Kidney (tissue), 14 donors: Measurements from ENCODE around the gene ARHGAP11A. TPM values are rescaled to one million over a fixed set of nuclear protein-coding genes. Genes with fewer than 3 reads are reported as not detected.

Experiments
- DNase-seq, 5 donors: peaks; one replicate each; pipeline ENCODE4 v3.0.0-alpha.2; 2013 to 2020
- FAIRE-seq: peaks from 2 replicates; lab custom pipeline; 2012; peaks lifted over from hg19 to GRCh38; lab: Jason Lieb, UNC
- H3K27ac ChIP-seq, 2 donors: one replicate each; pipeline ENCODE4 v1.7.0; 2013; ENCODE audit warnings: low read depth in 2 of 2, low read length in 2 of 2, inconsistent platforms in 1 of 2
- H3K27me3 ChIP-seq: one replicate; pipeline ENCODE4 v1.7.1; 2013; ENCODE audit warnings: low read length, inconsistent platforms; ENCODE audit not compliant: control insufficient read depth, insufficient read depth
- H3K36me3 ChIP-seq, 3 donors: one replicate each; pipeline versions ENCODE4 v1.7.0 to v1.7.1; 2013; ENCODE audit warnings: low read length in 3 of 3, control low read depth in 1 of 3, inconsistent platforms in 1 of 3; ENCODE audit not compliant: insufficient read depth in 3 of 3, control insufficient read depth in 2 of 3
- H3K4me1 ChIP-seq, 3 donors: one replicate each; pipeline versions ENCODE4 v1.7.0 to v1.7.1; 2013; ENCODE audit warnings: low read length in 3 of 3, inconsistent platforms in 1 of 3, low read depth in 1 of 3; ENCODE audit not compliant: control insufficient read depth in 2 of 3, insufficient read depth in 2 of 3
- H3K4me3 ChIP-seq, 3 donors: one replicate each; pipeline versions ENCODE4 v1.7.0 to v1.8.1; 2013; ENCODE audit warnings: low read length in 3 of 3, control low read depth in 1 of 3, inconsistent platforms in 1 of 3
- H3K9ac ChIP-seq, 3 donors: one replicate each; pipeline versions ENCODE4 v1.7.0 to v1.7.1; 2013; ENCODE audit warnings: low read length in 3 of 3, control low read depth in 1 of 3, inconsistent platforms in 1 of 3
- H3K9me3 ChIP-seq, 3 donors: one replicate each; pipeline versions ENCODE4 v1.7.0 to v1.7.1; 2013; ENCODE audit warnings: low read length in 3 of 3, control low read depth in 1 of 3, inconsistent platforms in 1 of 3; ENCODE audit not compliant: control insufficient read depth in 2 of 3, insufficient read depth in 1 of 3
- intact Hi-C: fragments of 100-400 bp; cut with DNase I; formaldehyde crosslinking; loops from one replicate; pipeline ENCODE4 v1.11.1; 2022
- polyA plus RNA-seq: library from polyadenylated mRNA; stranded (reverse); fragments of 350-450 nt; fragmentation: Illumina TruSeq; extraction: RNeasy Lipid Tissue Mini Kit (QIAGEN cat#74804); gene quantifications from one replicate; pipeline ENCODE4 v1.2.3, GENCODE V29; 2014; ENCODE audit warnings: low read depth, low replicate concordance; ENCODE audit not compliant: insufficient read depth
- total RNA-seq: library from RNA; stranded (reverse); fragmentation: NEBNext Ultra II Directional; extraction: Animal tissue kit (Norgen Biotek cat#: 25700); gene quantifications from one replicate; pipeline ENCODE4 v1.2.1, GENCODE V29; 2021
- TF ChIP-seq, protein P1 (sequence below): IDR thresholded peaks from 3 replicates; pipeline ENCODE4 v1.5.1; 2012; ENCODE audit warnings: mild to moderate bottlenecking, moderate library complexity, borderline replicate concordance; ENCODE audit not compliant: insufficient read depth; ENCODE audit errors: extremely low read depth
- donor health status: control.
- donor health status: control.
- donor health status: control.
- donor health status: control.
- donor health status: control.
- donor health status: DM: yes; HTN: yes; CAD: no.
- donor health status: Normal renal cell carcinoma (clear cell type).

The ARHGAP11A gene
- total and polyA plus RNA-seq, 2 donors from 2014 or later, result 0.73 to 4.6 TPM

GRCh38 chr15:32651229-32651837, 36.0 kb downstream of the ARHGAP11A start:
- Histone ChIP-seq H3K4me3 (no peak overlapping the region), H3K9me3 (no peaks in the 10 kb centered on the region), H3K4me1 (no peaks in the 10 kb centered on the region), H3K9ac (no peak overlapping the region), H3K36me3 (no peaks in the 10 kb centered on the region), H3K27ac (no peak overlapping the region), H3K27me3 (no peaks in the 10 kb centered on the region)
- DNase-seq (peak in 4 of 5 donors; percentile 55 to 71 (median 66)), FAIRE-seq (no peak)
- TF ChIP-seq, protein P1, sequence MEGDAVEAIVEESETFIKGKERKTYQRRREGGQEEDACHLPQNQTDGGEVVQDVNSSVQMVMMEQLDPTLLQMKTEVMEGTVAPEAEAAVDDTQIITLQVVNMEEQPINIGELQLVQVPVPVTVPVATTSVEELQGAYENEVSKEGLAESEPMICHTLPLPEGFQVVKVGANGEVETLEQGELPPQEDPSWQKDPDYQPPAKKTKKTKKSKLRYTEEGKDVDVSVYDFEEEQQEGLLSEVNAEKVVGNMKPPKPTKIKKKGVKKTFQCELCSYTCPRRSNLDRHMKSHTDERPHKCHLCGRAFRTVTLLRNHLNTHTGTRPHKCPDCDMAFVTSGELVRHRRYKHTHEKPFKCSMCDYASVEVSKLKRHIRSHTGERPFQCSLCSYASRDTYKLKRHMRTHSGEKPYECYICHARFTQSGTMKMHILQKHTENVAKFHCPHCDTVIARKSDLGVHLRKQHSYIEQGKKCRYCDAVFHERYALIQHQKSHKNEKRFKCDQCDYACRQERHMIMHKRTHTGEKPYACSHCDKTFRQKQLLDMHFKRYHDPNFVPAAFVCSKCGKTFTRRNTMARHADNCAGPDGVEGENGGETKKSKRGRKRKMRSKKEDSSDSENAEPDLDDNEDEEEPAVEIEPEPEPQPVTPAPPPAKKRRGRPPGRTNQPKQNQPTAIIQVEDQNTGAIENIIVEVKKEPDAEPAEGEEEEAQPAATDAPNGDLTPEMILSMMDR, result peak; percentile 84
- intact Hi-C loops, result no loop called here

DNA sequence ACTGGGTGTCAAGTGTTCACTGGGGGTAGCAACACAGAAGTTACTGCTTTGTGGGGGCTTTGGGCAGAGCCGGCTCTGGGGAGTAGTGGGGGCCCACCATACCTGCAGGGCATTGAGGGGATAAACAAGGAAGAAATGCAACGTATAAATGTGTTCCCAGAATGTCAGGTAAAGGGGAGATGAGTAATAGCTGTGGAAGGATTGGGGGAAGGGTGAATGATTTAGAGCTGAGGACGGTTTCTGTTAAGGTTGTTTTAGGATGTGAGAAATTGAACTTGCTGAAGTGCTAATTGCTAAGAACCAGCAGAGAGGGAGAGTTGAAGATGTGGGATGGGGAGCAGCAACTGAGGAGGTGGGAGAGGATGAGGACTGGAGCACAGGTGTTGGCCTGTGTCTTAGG, 36.9 kb downstream of the ARHGAP11A start:
- H3K27me3 ChIP-seq, result no peaks in the 10 kb centered on the region
- no peak overlapping the region for H3K27ac ChIP-seq
- no peak for DNase-seq
- intact Hi-C loops, result no loop called here
- H3K9ac ChIP-seq, result no peak overlapping the region
- H3K36me3 ChIP-seq, result no peaks in the 10 kb centered on the region
- H3K4me1 ChIP-seq, result no peaks in the 10 kb centered on the region
- no peak overlapping the region for H3K4me3 ChIP-seq
- no peak for FAIRE-seq
- H3K9me3 ChIP-seq, result no peaks in the 10 kb centered on the region
- TF ChIP-seq, protein P1, result no peak

- Histone ChIP-seq H3K9ac (no peak overlapping the region), H3K4me1 (peaks cover 0 to 2% (median 0%) of the 10 kb centered on the region in 3 donors), H3K27me3 (no peaks in the 10 kb centered on the region), H3K27ac (no peak overlapping the region), H3K4me3 (no peak overlapping the region), H3K36me3 (no peaks in the 10 kb centered on the region), H3K9me3 (no peaks in the 10 kb centered on the region)
- FAIRE-seq (no peak), DNase-seq (no peak)
- TF ChIP-seq, protein P1, result no peak
- intact Hi-C loops, result no loop called here
These were observed 40.8 kb downstream of the ARHGAP11A start for GRCh38 chr15:32656091-32656490.

DNA sequence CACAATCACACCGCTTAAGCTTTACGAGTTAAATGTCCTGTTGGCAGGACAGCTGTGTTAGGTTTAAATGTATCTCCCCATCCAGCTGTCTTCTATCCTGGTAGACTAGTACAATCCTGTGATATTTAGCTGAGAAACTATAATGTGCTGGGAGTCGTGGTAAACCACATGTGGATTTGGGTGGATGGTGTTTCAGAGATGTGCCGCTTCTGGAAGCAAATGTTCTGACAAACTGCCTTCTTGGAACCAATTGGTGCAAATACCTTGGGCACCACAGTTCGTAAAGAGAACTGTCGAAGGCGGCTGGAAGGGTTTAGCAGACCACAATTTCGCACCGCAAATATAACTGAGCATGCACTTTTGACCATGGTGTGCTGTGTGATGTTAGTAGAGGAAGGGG, 41.2 kb downstream of the ARHGAP11A start:
- DNase-seq (no peak), FAIRE-seq (no peak)
- H3K36me3 ChIP-seq, result no peaks in the 10 kb centered on the region
- no peaks in the 10 kb centered on the region for H3K9me3 ChIP-seq
- H3K27ac ChIP-seq, result no peak overlapping the region
- no peak overlapping the region for H3K4me3 ChIP-seq
- TF ChIP-seq, protein P1, result no peak
- H3K9ac ChIP-seq, result no peak overlapping the region
- H3K27me3 ChIP-seq, result no peaks in the 10 kb centered on the region
- intact Hi-C loops, result no loop called here
- peaks cover 0 to 2% (median 0%) of the 10 kb centered on the region in 3 donors for H3K4me1 ChIP-seq
